Esophagus muscularis mucosa (tissue), 4 donors: ENCODE measurements around the gene DES. TPM values are rescaled to one million over a fixed set of nuclear protein-coding genes. Genes with fewer than 3 reads are reported as not detected.

Source experiments
- DNase-seq: peaks from one replicate; pipeline ENCODE4 v3.0.0-alpha.2; 2017; ENCODE audit errors: extremely low spot score
- H3K27ac ChIP-seq, 4 donors: fragments of 200-600 bp; sonication (generic); replicated peaks in 1 of 4; 1 replicate in 3 of 4; 2 replicates in 1 of 4; pipeline ENCODE4 v1.5.1; 2016 to 2019; ENCODE audit warnings: mild to moderate bottlenecking in 1 of 4
- H3K27me3 ChIP-seq, 4 donors: fragments of 200-600 bp; sonication (generic); one replicate each; pipeline versions ENCODE4 v1.5.1 to v1.6.0; 2016 to 2019
- H3K36me3 ChIP-seq, 4 donors: fragments of 200-600 bp; sonication (generic); one replicate each; pipeline ENCODE4 v1.5.1; 2016 to 2019
- H3K4me1 ChIP-seq, 4 donors: fragments of 200-600 bp; sonication (generic); one replicate each; pipeline ENCODE4 v1.5.1; 2016 to 2019
- H3K4me3 ChIP-seq, 4 donors: fragments of 200-600 bp; sonication (generic); 1 replicate in 2 of 4; 2 replicates in 2 of 4; pipeline ENCODE4 v1.5.1; 2016 to 2019; ENCODE audit warnings: mild to moderate bottlenecking in 4 of 4, moderate library complexity in 1 of 4
- H3K9me3 ChIP-seq, 4 donors: fragments of 200-600 bp; sonication (generic); 1 replicate in 3 of 4; 2 replicates in 1 of 4; pipeline ENCODE4 v1.5.1; 2016 to 2019
- CTCF ChIP-seq, 3 experiments: fragments of 200-600 bp in 2 of 3; fragments of 450-650 bp in 1 of 3; sonication (generic) in 2 of 3; IDR thresholded peaks; one replicate each; pipeline ENCODE4 v1.5.1; 2017 to 2019; ENCODE audit warnings: antibody characterized with exemption in 3 of 3, mild to moderate bottlenecking in 2 of 3, moderate library complexity in 1 of 3
- EP300 ChIP-seq: sonication (generic); formaldehyde crosslinking; IDR thresholded peaks from one replicate; pipeline ENCODE4 v1.6.1; 2017; ENCODE audit warnings: antibody characterized with exemption
- POLR2A ChIP-seq: fragments of 450-650 bp; IDR thresholded peaks from one replicate; pipeline ENCODE4 v1.6.1; 2017; ENCODE audit warnings: antibody characterized with exemption, moderate library complexity, mild to moderate bottlenecking, low read depth
- POLR2AphosphoS5 ChIP-seq, 2 donors: sonication (generic); formaldehyde crosslinking; IDR thresholded peaks; one replicate each; pipeline ENCODE4 v1.6.1; 2017; ENCODE audit warnings: antibody characterized with exemption in 2 of 2
- WGBS: methylation state at CpG from one replicate; pipeline ENCODE4 v1.1.5; 2018; 5-methylcytosine and 5-hydroxymethylcytosine counted together
- intact Hi-C: fragments of 100-400 bp; cut with DNase I; formaldehyde crosslinking; loops from one replicate; pipeline ENCODE4 v1.15.1; 2023
- total RNA-seq, 4 donors: library from RNA; depleted of rRNA; stranded (reverse); fragments of >200 nt; gene quantifications; one replicate each; pipeline versions ENCODE4 v1.1.0 to v1.2.1, GENCODE V29; 2016

The DES gene
- total RNA-seq, 4 donors from 2014 or later: 19,781 to 23,770 (median 22,752) TPM

- TF ChIP-seq POLR2A: no peak
- peak in 1 of 3 experiments; percentile 5 for TF ChIP-seq CTCF (IDR thresholded peaks at IDR 0.05)
- peak in 1 of 2 donors; percentile 31 for TF ChIP-seq POLR2AphosphoS5 (IDR thresholded peaks at IDR 0.05)
- peaks cover 31 to 100% (median 92%) of the 10 kb centered on the region in 4 donors for H3K4me1 ChIP-seq
- peaks cover 6 to 18% (median 11%) of the 10 kb centered on the region in 4 donors for H3K36me3 ChIP-seq
- H3K9me3 ChIP-seq: no peaks in the 10 kb centered on the region
- H3K4me3 ChIP-seq: no peak overlapping the region
- H3K27me3 ChIP-seq: peaks cover 0 to 6% (median 0%) of the 10 kb centered on the region in 4 donors
- intact Hi-C loops: no loop called here
- H3K27ac ChIP-seq: peak overlapping the region; percentile 94 to 99 (median 96)
- WGBS: 77% methylated on average over 5 of the region's 5 CpGs
- DNase-seq: no peak
Observed at GRCh38 chr2:219457784-219458369, 39.7 kb downstream of the DES start.

DNA sequence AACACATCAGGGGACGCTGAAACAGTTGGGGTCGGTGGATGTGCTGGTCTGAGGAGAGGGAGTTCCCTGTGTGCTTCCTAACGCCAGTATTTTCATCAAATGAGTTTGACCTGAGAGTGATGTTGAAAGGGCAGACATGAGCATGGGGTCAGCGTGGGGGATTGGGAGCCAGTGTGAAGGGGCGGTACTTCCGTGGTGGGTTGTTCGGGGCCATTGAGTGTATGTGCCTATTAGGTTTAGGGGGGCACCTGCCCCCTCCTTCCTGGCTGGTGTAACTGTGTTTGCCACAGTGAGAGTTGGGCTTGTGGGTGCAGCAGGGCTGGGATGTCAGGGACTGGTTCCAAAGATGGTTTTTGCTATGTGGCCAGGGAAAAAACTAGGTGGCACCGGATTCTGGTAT is 40.8 kb downstream of the DES start:
- peaks cover 24 to 100% (median 92%) of the 10 kb centered on the region in 4 donors for H3K4me1 ChIP-seq
- H3K36me3 ChIP-seq: peaks cover 6 to 19% (median 13%) of the 10 kb centered on the region in 4 donors
- peak overlapping the region; percentile 94 to 99 (median 96) for H3K27ac ChIP-seq
- H3K4me3 ChIP-seq: no peak overlapping the region
- H3K9me3 ChIP-seq: no peaks in the 10 kb centered on the region
- peaks cover 0 to 6% (median 0%) of the 10 kb centered on the region in 4 donors for H3K27me3 ChIP-seq
- TF ChIP-seq CTCF (IDR thresholded peaks at IDR 0.05): no peak
- TF ChIP-seq POLR2AphosphoS5 (IDR thresholded peaks at IDR 0.05): no peak
- no peak for TF ChIP-seq POLR2A
- no peak for TF ChIP-seq EP300
- 66% methylated on average over 8 of the region's 8 CpGs for WGBS
- intact Hi-C loops: no loop called here
- DNase-seq: no peak

GRCh38 chr2:219459460-219460311 is 41.5 kb downstream of the DES start:
- Histone ChIP-seq H3K27me3 (peaks cover 0 to 6% (median 0%) of the 10 kb centered on the region in 4 donors), H3K4me1 (peaks cover 28 to 100% (median 92%) of the 10 kb centered on the region in 4 donors), H3K36me3 (peaks cover 9 to 26% (median 19%) of the 10 kb centered on the region in 4 donors), H3K4me3 (peak overlapping the region; percentile 31 to 49 (median 40)), H3K9me3 (no peaks in the 10 kb centered on the region), H3K27ac (peak overlapping the region; percentile 94 to 99 (median 96))
- 21% methylated on average over 5 of the region's 14 CpGs for WGBS
- TF ChIP-seq POLR2AphosphoS5 (IDR thresholded peaks at IDR 0.05) (peak; percentile 65 to 73), POLR2A (no peak), CTCF (IDR thresholded peaks at IDR 0.05) (peak; percentile 91 to 96 (median 92)), EP300 (no peak)
- intact Hi-C loops: no loop called here
- DNase-seq: no peak

- Histone ChIP-seq H3K4me3 (peak overlapping the region; percentile 31 to 49 (median 40)), H3K36me3 (peaks cover 9 to 33% (median 25%) of the 10 kb centered on the region in 4 donors), H3K9me3 (no peaks in the 10 kb centered on the region), H3K27ac (peak overlapping the region; percentile 94 to 99 (median 96)), H3K27me3 (peaks cover 0 to 6% (median 0%) of the 10 kb centered on the region in 4 donors), H3K4me1 (peaks cover 34 to 100% (median 93%) of the 10 kb centered on the region in 4 donors)
- intact Hi-C loops: no loop called here
- 9% methylated on average over 13 of the region's 18 CpGs for WGBS
- TF ChIP-seq EP300 (no peak), POLR2A (peak; percentile 1), POLR2AphosphoS5 (IDR thresholded peaks at IDR 0.05) (peak; percentile 80 to 94)
- DNase-seq: peak; percentile 94
Observed at GRCh38 chr2:219460424-219460926, 42.3 kb downstream of the DES start.
